ENCODE results near the gene CCDC183. TPM values are rescaled to one million over a fixed set of nuclear protein-coding genes. Genes with fewer than 3 reads are reported as not detected.

The CCDC183 gene

GRCh38 chr9:136856079-136856476 lies 59.9 kb downstream of the CCDC183 start:
- H2AK5ac ChIP-seq (ENCODE audit: low read length): no peak overlapping the region
- no peak overlapping the region for H3K27ac ChIP-seq (ENCODE audit: low read depth, low read length)
- no peaks in the 10 kb centered on the region for H3K27me3 ChIP-seq (ENCODE audit: insufficient read depth, low read length, poor library complexity)
- H3K18ac ChIP-seq (ENCODE audit: low read length): no peak overlapping the region
- no peak overlapping the region for H3K4ac ChIP-seq (ENCODE audit: low read depth, low read length)
- H3K79me2 ChIP-seq (ENCODE audit: control insufficient read depth, insufficient read depth, low read length): no peaks in the 10 kb centered on the region
- no peaks in the 10 kb centered on the region for H3K36me3 ChIP-seq (ENCODE audit: control insufficient read depth, insufficient read depth, low read length)
- DNase-seq: no peak
- H2BK120ac ChIP-seq (ENCODE audit: low read depth, low read length): no peak overlapping the region
- H4K8ac ChIP-seq (ENCODE audit: low read depth, low read length): no peak overlapping the region
- H3K23ac ChIP-seq (ENCODE audit: low read length): no peak overlapping the region
- WGBS (ENCODE audit: extremely low coverage, insufficient coverage, low lambda C conversion rate): no CpG with 5 or more reads among the region's 15 CpGs
- no peak overlapping the region for H4K5ac ChIP-seq (ENCODE audit: low read length)
- no peak overlapping the region for H3K4me3 ChIP-seq (ENCODE audit: low read length)
- H2BK5ac ChIP-seq (ENCODE audit: low read length): no peak overlapping the region
- no peak overlapping the region for H2BK15ac ChIP-seq (replicated peaks; ENCODE audit: low read depth)
- peak overlapping the region; percentile 25 for H3K56ac ChIP-seq (ENCODE audit: low read length)
- H3K9ac ChIP-seq (ENCODE audit: low read length): no peak overlapping the region
- no peaks in the 10 kb centered on the region for H3K79me1 ChIP-seq (ENCODE audit: low read length)
- H3K4me1 ChIP-seq (ENCODE audit: control insufficient read depth, low read depth, low read length): no peaks in the 10 kb centered on the region
- no peak overlapping the region for H3K4me2 ChIP-seq (ENCODE audit: low read length)

GRCh38 chr9:136856541-136857141 lies 60.5 kb downstream of the CCDC183 start:
- Histone ChIP-seq H3K4me3 (ENCODE audit: low read length) (no peak overlapping the region), H3K4me1 (ENCODE audit: control insufficient read depth, low read depth, low read length) (no peaks in the 10 kb centered on the region), H4K8ac (ENCODE audit: low read depth, low read length) (no peak overlapping the region), H4K5ac (ENCODE audit: low read length) (no peak overlapping the region), H3K79me2 (ENCODE audit: control insufficient read depth, insufficient read depth, low read length) (no peaks in the 10 kb centered on the region), H3K56ac (ENCODE audit: low read length) (no peak overlapping the region), H3K4ac (ENCODE audit: low read depth, low read length) (no peak overlapping the region), H3K4me2 (ENCODE audit: low read length) (no peak overlapping the region), H2BK15ac (replicated peaks; ENCODE audit: low read depth) (no peak overlapping the region), H3K27me3 (ENCODE audit: insufficient read depth, low read length, poor library complexity) (no peaks in the 10 kb centered on the region), H3K36me3 (ENCODE audit: control insufficient read depth, insufficient read depth, low read length) (no peaks in the 10 kb centered on the region), H2AK5ac (ENCODE audit: low read length) (no peak overlapping the region), H2BK120ac (ENCODE audit: low read depth, low read length) (no peak overlapping the region), H3K18ac (ENCODE audit: low read length) (no peak overlapping the region), H3K27ac (ENCODE audit: low read depth, low read length) (no peak overlapping the region), H2BK5ac (ENCODE audit: low read length) (no peak overlapping the region), H3K79me1 (ENCODE audit: low read length) (no peaks in the 10 kb centered on the region), H3K9ac (ENCODE audit: low read length) (no peak overlapping the region), H3K23ac (ENCODE audit: low read length) (no peak overlapping the region)
- no CpG with 5 or more reads among the region's 14 CpGs for WGBS (ENCODE audit: extremely low coverage, insufficient coverage, low lambda C conversion rate)
- DNase-seq: no peak

GRCh38 chr9:136857166-136857565 lies 61.0 kb downstream of the CCDC183 start:
- H3K79me2 ChIP-seq (ENCODE audit: control insufficient read depth, insufficient read depth, low read length): no peaks in the 10 kb centered on the region
- WGBS (ENCODE audit: extremely low coverage, insufficient coverage, low lambda C conversion rate): no CpG with 5 or more reads among the region's 19 CpGs
- no peak overlapping the region for H3K23ac ChIP-seq (ENCODE audit: low read length)
- no peaks in the 10 kb centered on the region for H3K36me3 ChIP-seq (ENCODE audit: control insufficient read depth, insufficient read depth, low read length)
- no peak overlapping the region for H3K4me3 ChIP-seq (ENCODE audit: low read length)
- H3K18ac ChIP-seq (ENCODE audit: low read length): no peak overlapping the region
- H3K4me2 ChIP-seq (ENCODE audit: low read length): no peak overlapping the region
- H3K27ac ChIP-seq (ENCODE audit: low read depth, low read length): no peak overlapping the region
- DNase-seq: no peak
- no peaks in the 10 kb centered on the region for H3K4me1 ChIP-seq (ENCODE audit: control insufficient read depth, low read depth, low read length)
- H3K27me3 ChIP-seq (ENCODE audit: insufficient read depth, low read length, poor library complexity): no peaks in the 10 kb centered on the region
- no peak overlapping the region for H3K4ac ChIP-seq (ENCODE audit: low read depth, low read length)
- no peak overlapping the region for H2BK120ac ChIP-seq (ENCODE audit: low read depth, low read length)
- no peak overlapping the region for H2AK5ac ChIP-seq (ENCODE audit: low read length)
- no peak overlapping the region for H3K9ac ChIP-seq (ENCODE audit: low read length)
- H4K5ac ChIP-seq (ENCODE audit: low read length): no peak overlapping the region
- no peak overlapping the region for H3K56ac ChIP-seq (ENCODE audit: low read length)
- no peak overlapping the region for H2BK5ac ChIP-seq (ENCODE audit: low read length)
- no peaks in the 10 kb centered on the region for H3K79me1 ChIP-seq (ENCODE audit: low read length)
- no peak overlapping the region for H4K8ac ChIP-seq (ENCODE audit: low read depth, low read length)
- H2BK15ac ChIP-seq (replicated peaks; ENCODE audit: low read depth): no peak overlapping the region

Small RNA genes within 50 kb of the gene (small RNA-seq; reads per million reads assigned to genes)
- gene AL355987.2 (ENCODE audit: insufficient read depth): not detected
- gene ATP6V1G1P3 (ENCODE audit: insufficient read depth): not detected
- not detected for gene MIR4292 (ENCODE audit: insufficient read depth)
- gene MIR6722 (ENCODE audit: insufficient read depth): not detected
